SJCRH30 (cell line): ENCODE data around the gene RASAL3. TPM values are rescaled to one million over a fixed set of nuclear protein-coding genes. Genes with fewer than 3 reads are reported as not detected.

Source experiments
- DNase-seq, 2 experiments: peaks; one replicate each; pipeline ENCODE4 v3.0.0-alpha.2; 2015 to 2020
- H3K27ac ChIP-seq: fragments of 250-450 bp; sonication (Bioruptor Pico); 2 replicates; pipeline ENCODE4 v1.5.1; 2020; ENCODE audit warnings: mild to moderate bottlenecking, moderate library complexity
- H3K27me3 ChIP-seq: fragments of 250-450 bp; sonication (Bioruptor Pico); 2 replicates; pipeline ENCODE4 v1.5.1; 2020; ENCODE audit warnings: mild to moderate bottlenecking, moderate library complexity
- H3K36me3 ChIP-seq: fragments of 250-450 bp; sonication (Bioruptor Pico); 2 replicates; pipeline ENCODE4 v1.5.1; 2020; ENCODE audit warnings: mild to moderate bottlenecking, moderate library complexity
- H3K4me1 ChIP-seq: fragments of 250-450 bp; sonication (Bioruptor Pico); 2 replicates; pipeline ENCODE4 v1.5.1; 2020; ENCODE audit warnings: mild to moderate bottlenecking, moderate library complexity
- H3K4me3 ChIP-seq: fragments of 250-450 bp; sonication (Bioruptor Pico); 2 replicates; pipeline ENCODE4 v1.5.1; 2020; ENCODE audit warnings: mild to moderate bottlenecking, moderate library complexity
- H3K9me3 ChIP-seq: fragments of 250-450 bp; sonication (Bioruptor Pico); replicated peaks from 2 replicates; pipeline ENCODE4 v1.5.1; 2020; ENCODE audit warnings: mild to moderate bottlenecking, moderate library complexity
- total RNA-seq: library from RNA; depleted of rRNA; stranded (reverse); fragments of >200 nt; shearing (Covaris generic); gene quantifications from 2 replicates; pipeline ENCODE4 v1.2.3, GENCODE V29; 2014; rRNA removed

RASAL3 gene
- 0.12 TPM in 1 of 2 replicates, not detected in the other for total RNA-seq

DNA sequence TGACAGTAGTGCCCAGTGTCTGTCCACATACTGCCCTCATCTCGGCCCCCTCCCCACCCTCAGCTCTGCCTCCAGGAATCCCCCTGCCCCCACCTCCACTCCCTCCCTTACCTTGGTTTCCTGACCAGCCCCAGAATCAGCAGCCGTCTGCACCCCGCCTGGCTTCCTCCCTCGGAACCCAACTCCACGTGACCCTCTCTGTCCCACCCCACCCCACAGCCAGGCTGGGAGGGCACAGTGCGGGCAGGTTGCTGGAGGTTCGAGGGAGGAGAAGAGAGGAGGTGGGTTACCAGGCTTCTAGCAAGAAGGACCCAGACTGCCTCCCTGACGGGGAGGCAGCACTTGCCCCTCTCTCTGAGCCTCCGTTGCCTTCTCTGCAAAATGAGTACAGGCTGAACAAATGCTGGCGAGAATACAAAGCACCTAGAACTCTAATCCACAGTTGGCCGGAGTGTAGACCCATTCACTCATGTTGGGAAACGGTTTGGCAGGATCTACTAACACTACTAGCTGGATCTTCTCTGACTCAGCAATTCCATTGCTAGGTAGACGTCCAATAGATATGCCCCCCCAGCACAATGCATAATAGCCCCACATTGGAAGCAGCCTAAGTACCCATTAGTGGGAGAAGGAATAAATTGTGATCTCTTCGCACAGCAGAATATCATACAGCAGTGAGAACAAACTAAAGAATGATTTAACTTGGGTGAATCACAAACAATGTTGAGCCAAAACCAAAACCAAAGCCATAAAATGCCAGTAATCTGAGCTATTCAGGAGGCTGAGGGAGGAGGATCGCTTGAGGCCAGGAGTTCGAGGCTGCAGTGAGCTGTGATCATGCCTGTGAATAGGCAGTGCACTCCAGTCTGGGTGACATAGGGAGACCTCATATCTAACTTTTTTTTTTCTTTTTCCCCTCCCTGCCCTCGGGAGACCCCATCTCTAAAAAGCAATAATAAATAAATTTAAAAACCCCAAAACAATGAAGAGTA lies at the start of gene RASAL3:
TSS of gene RASAL3 (minus strand) at position 151 of the 992 bp plus-strand sequence. CDS start 186 bp downstream, outside the sequence.
- Histone ChIP-seq H3K4me3 (no peak within 1 kb of the TSS), H3K4me1 (peaks cover 4% of the 10 kb centered on the region; the same call in 1 of the 2 replicates), H3K27me3 (0 out of 2 replicates have a peak, but pooled peaks cover 5% of the 10 kb centered on the region), H3K9me3 (no peaks in the 10 kb centered on the region), H3K27ac (no peak within 1 kb of the TSS), H3K36me3 (no peaks in the 10 kb centered on the region)
- DNase-seq: no peak

DNA sequence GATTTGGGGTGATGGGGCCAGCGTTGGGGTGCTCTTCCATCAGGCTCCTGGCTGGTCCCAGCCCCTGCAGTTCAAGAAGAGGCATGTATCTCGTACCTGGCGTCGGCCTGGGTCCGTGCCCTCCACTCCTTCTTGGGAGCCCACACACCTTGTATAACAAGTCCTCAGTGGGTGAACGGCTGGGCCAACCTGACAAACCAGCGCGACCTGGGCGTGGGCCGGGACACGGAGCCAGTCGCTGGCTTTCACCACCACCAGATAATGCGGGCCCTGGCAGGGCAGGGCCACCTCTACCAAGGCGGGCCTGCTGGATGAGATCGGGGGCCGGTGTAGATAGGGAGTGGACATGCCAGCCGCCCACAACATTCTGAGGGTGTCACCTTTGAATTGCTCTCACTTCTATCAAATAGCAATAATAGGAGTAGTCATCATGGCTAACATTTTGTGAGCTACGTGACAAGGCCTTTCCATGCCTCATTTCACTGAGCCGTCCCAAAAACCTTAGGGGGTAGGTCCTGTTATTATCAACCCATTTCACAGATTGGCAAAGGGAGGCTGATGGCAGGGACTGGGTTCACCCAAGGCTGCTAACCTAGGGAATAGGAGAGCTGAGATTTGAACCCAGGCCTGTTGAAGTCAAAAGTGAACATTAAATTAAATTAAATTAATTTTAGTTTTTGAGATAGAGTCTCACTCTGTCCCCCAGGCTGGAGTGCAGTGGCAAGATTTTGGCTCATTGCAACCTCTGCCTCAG lies 47.5 kb upstream of the RASAL3 start:
- Histone ChIP-seq H3K4me1 (no peaks in the 10 kb centered on the region), H3K27me3 (peaks cover 15% of the 10 kb centered on the region; the same call in 1 of the 2 replicates), H3K27ac (no peak overlapping the region), H3K9me3 (peaks cover 6% of the 10 kb centered on the region), H3K4me3 (no peak overlapping the region), H3K36me3 (no peaks in the 10 kb centered on the region)
- DNase-seq: no peak

DNA sequence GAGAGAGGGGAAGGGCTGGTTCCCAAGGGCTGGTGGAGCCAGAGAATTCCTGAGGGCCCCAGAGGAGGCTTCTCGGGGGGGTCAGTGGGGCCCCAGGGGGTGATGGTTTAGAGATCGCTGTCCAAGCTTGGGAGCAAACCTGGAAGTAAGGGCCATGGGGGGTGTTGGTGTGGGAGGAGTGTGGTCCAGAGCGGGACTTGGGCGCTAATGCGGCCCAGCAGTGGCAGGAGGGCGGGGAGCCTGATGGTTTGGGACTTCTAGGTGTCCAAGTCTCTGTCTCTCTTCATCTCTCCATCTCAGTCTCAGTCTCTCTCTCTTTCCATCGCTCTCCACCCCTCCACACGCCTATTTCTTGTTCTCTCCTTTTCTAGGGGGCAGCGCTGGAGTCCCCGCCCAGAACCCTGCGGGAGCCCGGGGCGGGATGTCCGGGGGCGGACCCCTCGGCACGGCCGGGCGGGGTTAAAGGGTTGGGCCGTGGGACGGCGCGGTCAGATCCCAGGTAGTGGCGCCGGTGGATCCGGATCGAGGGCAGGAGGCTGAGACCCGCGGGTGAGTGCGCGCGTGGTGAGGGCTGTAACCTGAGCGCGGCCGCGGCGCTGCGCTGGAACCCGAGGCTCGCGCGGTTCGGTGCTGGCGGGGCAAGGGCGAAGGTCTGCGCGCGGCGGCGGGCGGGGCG lies 43.8 kb upstream of the RASAL3 start, which contains the start of gene CYP4F22:
TSS of gene CYP4F22 (plus strand) at position 491 of the 676 bp plus-strand sequence. CDS start 16,812 bp downstream, outside the sequence.
- no peaks in the 10 kb centered on the region for H3K4me1 ChIP-seq
- H3K27ac ChIP-seq: no peak within 1 kb of the TSS

DNA sequence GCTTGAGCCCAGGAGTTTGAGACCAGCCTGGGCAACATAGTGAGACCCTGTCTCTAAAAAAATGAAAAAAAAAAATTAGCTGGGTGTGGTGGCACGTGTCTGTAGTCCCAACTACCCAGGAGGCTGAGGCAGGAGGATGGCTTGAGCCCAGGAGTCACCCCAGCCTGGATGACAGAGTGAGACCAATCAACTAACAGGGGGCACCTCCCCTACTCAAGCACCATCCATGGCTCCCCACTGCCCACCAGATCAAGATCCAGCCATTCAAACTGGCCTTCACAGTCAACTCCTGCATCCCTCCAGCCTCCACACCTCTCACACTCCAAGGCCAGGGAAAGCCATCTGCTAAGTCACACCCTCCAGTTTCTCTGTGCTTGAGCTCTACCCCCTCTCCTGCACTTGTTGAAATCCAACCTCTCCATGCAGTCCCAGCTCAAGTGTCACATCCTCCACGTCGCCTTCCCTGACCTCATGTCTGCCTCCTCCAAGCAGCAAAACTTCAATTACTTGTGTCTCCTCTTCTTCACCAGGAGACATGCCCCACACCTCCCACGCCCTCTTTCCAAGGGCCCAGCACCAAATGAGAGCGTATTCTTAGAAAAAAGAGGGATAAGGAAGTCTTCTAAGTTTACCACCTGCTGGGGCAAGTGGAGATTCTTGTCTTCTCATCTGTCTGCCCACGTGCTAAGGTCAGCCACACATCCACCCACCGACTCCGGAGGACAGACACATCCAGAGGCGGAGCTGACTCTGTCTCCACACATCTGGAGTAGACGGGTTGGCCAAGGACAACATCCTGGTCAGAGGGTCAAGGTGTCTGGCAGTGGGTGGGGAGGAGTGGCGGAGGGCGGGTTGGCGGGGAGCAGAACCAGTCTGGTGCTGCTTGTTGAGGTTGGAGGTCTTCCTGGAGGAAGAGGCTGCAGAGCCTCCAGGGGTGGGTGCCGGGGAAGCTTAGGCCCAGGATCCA lies 43.0 kb upstream of the RASAL3 start:
- no peak overlapping the region for H3K27ac ChIP-seq
- H3K27me3 ChIP-seq: peaks cover 18% of the 10 kb centered on the region; the same call in 1 of the 2 replicates
- H3K36me3 ChIP-seq: no peaks in the 10 kb centered on the region
- no peak overlapping the region for H3K4me3 ChIP-seq
- H3K9me3 ChIP-seq: no peaks in the 10 kb centered on the region
- DNase-seq: no peak
- H3K4me1 ChIP-seq: no peaks in the 10 kb centered on the region

More for the DNA sequence above, 43.8 kb upstream of the RASAL3 start, which contains the start of gene CYP4F22:
- H3K4me3 ChIP-seq: no peak within 1 kb of the TSS
- no peaks in the 10 kb centered on the region for H3K36me3 ChIP-seq
- H3K9me3 ChIP-seq: no peaks in the 10 kb centered on the region
- peaks cover 18% of the 10 kb centered on the region; the same call in 1 of the 2 replicates for H3K27me3 ChIP-seq
- DNase-seq: no peak

DNA sequence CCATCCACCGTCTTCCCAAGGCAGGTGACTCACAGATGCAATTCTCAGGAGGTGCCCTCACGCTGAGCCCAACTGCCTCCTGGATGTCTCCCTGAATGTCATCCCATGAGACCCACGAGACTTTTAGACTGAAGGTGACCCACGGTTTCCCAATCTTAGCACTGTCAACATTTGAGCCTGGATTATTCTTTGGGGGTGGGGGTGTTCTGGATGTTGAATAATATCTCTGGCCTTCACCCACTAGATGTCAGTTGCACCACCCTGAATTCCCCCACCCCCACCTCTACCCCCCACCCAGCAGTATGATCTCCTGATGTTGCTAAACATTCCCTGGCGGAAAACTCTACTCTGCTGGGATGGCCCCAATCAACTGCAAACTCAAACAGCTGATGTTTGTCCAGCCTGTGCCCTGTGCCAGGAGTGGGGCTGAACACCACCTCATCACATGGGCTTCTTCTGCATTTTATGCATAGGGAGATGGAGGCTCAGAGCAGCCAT lies 41.8 kb upstream of the RASAL3 start:
- Histone ChIP-seq H3K27ac (no peak overlapping the region), H3K9me3 (no peaks in the 10 kb centered on the region), H3K4me1 (no peaks in the 10 kb centered on the region), H3K27me3 (peaks cover 22% of the 10 kb centered on the region; the same call in 1 of the 2 replicates), H3K36me3 (no peaks in the 10 kb centered on the region), H3K4me3 (no peak overlapping the region)
- DNase-seq: no peak

DNA sequence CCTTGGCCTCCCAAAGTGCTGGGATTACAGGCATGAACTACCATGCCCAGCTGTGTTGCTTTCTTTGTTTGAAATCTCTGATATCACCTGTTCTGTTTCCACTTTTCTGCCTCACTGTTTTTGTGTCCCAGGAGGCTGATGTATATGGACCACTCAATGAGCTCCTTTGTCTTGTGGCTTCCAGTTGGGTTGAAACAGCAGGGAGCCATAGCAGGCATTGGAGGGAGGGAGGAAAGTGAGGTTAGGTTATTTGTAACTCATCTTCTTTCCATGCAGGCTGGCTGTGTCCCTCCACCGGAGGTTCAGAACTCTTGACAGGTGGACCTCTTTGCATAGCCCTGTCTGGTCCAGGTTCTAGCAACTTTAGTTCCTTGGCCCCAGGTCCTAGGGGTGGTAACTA lies 37.9 kb upstream of the RASAL3 start:
- no peak for DNase-seq
- Histone ChIP-seq H3K27ac (no peak overlapping the region), H3K36me3 (no peaks in the 10 kb centered on the region), H3K27me3 (0 out of 2 replicates have a peak, but pooled peaks cover 11% of the 10 kb centered on the region), H3K9me3 (no peaks in the 10 kb centered on the region), H3K4me1 (no peaks in the 10 kb centered on the region), H3K4me3 (no peak overlapping the region)

DNA sequence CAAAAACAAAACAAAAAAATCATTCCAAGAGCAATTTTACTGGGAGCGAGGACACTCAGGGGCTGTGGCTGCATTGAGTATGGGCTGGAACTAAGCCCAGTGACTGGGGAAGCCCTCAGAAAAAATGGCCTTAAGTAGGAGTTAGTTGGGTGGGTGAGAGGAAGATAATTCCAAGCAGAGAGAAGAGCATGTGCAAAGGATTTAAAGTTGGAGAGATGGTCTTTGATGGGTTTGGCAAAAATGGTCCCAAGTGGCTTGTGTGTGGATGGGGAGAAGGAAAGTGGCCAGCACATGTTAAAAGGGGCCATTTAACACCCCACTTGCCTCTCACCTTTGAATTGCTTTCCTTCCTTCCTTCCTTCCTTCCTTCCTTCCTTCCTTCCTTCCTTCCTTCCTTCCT lies 37.3 kb upstream of the RASAL3 start:
- Histone ChIP-seq H3K4me3 (no peak overlapping the region), H3K27me3 (0 out of 2 replicates have a peak, but pooled peaks cover 10% of the 10 kb centered on the region), H3K36me3 (no peaks in the 10 kb centered on the region), H3K9me3 (no peaks in the 10 kb centered on the region), H3K27ac (no peak overlapping the region), H3K4me1 (no peaks in the 10 kb centered on the region)
- no peak for DNase-seq

DNA sequence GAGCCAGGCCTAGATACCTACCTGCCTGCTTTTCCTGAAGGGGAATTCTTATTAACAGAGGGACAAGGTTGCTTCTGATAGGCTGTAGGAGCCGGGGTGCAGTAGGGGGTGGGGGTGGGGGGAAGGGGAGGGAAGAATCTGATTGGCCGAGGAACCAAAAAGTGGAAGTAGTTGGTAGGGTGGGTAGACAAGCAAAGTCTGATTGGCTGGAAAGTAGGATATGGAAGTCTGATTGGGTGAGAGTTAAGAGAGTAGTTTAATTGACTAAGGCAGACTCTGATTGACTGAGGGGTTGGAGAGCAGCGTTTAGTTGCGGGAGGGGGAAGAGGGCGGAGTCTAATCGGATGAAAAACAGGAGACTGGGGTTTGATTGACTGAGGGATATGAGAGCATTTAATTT lies 34.6 kb upstream of the RASAL3 start:
- Histone ChIP-seq H3K9me3 (no peaks in the 10 kb centered on the region), H3K4me3 (no peak overlapping the region), H3K27ac (no peak overlapping the region), H3K4me1 (no peaks in the 10 kb centered on the region), H3K27me3 (peaks cover 12% of the 10 kb centered on the region; the same call in 1 of the 2 replicates), H3K36me3 (no peaks in the 10 kb centered on the region)
- no peak for DNase-seq

DNA sequence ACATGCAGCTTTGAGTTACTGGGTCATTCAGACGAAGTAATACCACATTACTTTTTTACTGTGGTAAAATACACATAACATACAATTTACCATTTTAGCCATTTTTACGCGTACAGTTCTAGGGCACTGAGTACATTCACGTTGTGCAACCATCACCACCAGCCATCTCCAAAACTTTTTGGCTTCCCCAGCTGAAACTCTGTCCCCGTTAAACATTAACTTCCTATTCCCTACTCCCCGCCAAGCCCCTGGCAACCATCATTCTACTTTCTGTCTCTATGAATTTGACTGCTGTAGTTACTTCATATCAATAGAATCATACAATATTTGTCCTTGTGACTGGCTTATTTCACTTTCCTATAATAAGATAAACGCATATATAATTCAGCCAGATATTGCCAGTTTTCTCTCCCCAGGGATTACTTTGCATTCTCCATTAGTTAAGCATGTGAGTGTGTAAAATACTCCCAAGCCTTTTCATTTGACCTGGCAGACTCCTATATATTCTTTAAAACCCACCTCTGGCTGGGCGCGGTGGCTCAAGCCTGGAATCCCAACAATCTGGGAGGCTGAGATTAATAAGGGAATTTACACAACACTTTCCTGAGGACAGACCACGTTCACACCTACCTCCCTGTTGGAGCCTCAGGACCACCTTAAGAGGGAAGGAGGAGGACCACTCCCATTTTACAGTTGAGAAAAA lies 34.0 kb upstream of the RASAL3 start:
- Histone ChIP-seq H3K27me3 (peaks cover 12% of the 10 kb centered on the region; the same call in 1 of the 2 replicates), H3K9me3 (no peaks in the 10 kb centered on the region), H3K36me3 (no peaks in the 10 kb centered on the region), H3K4me1 (no peaks in the 10 kb centered on the region), H3K4me3 (no peak overlapping the region), H3K27ac (no peak overlapping the region)
- DNase-seq: no peak

DNA sequence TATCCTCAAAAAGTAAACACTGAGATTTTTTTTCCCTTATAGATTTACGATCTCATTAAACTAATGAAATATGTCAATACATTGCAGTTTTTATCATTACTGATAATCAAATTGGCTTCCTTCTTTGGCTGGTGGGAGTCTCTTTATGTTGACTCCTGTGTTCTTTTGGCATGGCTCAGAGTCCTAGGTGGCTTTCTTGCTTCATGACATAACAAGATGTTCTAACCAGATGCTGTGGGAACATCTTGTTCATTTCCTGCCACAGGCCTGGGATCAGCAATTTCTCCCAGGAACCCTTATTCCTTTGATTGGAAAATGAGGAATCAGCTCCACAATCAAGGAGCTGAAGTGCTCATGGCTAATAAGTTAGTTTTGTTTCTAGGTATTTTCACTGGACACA lies 30.8 kb upstream of the RASAL3 start:
- Histone ChIP-seq H3K9me3 (no peaks in the 10 kb centered on the region), H3K4me3 (no peak overlapping the region)
- no peak for DNase-seq

DNA sequence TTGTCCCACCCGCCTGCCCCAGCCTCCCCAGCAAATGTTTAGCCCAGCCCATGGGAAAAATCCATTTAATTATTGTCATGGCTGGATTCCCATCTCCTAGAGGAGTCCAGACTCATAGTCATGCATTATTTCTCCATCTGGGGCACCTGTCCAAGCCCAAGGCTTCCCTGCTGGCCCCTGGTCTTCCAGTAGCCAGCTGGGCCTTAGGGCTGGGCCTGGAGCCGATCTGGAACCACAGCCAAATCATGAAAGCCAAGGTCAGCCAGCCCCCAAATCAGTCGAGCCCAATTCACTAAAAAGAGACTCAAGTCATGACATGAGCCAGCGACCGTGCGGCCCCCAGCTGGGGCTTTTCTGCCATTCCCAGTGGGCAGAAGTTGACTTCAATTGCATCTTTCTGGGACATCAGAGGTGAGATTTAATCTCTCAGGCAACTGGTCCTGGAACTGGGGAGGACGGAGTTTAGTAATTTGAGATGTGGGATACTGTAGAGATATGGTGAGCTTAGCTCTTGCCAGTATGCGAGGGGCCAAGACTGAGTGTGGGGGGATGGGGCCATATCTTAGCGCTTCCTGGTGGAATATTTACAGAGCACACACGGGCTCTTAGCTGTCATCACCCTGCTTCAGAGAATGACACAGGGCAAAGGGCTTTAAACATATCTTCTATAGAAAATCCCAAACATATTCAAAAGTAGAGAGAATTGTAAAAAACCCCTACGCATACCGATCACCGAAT lies 24.3 kb upstream of the RASAL3 start:
- Histone ChIP-seq H3K36me3 (no peaks in the 10 kb centered on the region), H3K4me3 (no peak overlapping the region), H3K9me3 (0 out of 2 replicates have a peak, but pooled peaks cover 4% of the 10 kb centered on the region), H3K4me1 (no peaks in the 10 kb centered on the region), H3K27me3 (no peaks in the 10 kb centered on the region), H3K27ac (no peak overlapping the region)
- no peak for DNase-seq

More for the DNA sequence above, 30.8 kb upstream of the RASAL3 start:
- Histone ChIP-seq H3K27me3 (peaks cover 2% of the 10 kb centered on the region; the same call in 1 of the 2 replicates), H3K4me1 (no peaks in the 10 kb centered on the region), H3K27ac (no peak overlapping the region), H3K36me3 (no peaks in the 10 kb centered on the region)

DNA sequence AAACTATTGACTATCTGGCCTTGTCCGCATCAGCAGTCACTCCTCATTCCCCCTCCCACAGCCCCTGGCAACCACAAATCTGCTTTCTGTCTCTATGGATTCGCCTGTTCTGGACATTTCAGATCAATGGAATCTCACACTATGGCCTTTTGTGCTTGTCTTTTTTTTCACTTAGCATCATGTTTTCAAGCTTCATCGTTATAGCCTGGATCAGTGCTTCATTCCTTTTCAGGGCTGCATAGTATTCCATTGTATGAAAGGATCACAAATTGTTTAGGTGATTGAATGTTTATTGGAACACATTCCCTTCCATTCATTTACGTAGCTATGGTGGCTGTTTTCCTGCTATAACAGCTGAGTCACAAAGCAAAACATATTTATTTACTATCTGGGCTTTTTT lies 22.7 kb upstream of the RASAL3 start:
- no peak for DNase-seq
- no peaks in the 10 kb centered on the region for H3K36me3 ChIP-seq
- no peaks in the 10 kb centered on the region for H3K4me1 ChIP-seq
- no peaks in the 10 kb centered on the region for H3K27me3 ChIP-seq
- H3K4me3 ChIP-seq: no peak overlapping the region
- no peak overlapping the region for H3K27ac ChIP-seq
- H3K9me3 ChIP-seq: 0 out of 2 replicates have a peak, but pooled peaks cover 4% of the 10 kb centered on the region
